ENCODE measurements around the gene CSNK1D.

DNA sequence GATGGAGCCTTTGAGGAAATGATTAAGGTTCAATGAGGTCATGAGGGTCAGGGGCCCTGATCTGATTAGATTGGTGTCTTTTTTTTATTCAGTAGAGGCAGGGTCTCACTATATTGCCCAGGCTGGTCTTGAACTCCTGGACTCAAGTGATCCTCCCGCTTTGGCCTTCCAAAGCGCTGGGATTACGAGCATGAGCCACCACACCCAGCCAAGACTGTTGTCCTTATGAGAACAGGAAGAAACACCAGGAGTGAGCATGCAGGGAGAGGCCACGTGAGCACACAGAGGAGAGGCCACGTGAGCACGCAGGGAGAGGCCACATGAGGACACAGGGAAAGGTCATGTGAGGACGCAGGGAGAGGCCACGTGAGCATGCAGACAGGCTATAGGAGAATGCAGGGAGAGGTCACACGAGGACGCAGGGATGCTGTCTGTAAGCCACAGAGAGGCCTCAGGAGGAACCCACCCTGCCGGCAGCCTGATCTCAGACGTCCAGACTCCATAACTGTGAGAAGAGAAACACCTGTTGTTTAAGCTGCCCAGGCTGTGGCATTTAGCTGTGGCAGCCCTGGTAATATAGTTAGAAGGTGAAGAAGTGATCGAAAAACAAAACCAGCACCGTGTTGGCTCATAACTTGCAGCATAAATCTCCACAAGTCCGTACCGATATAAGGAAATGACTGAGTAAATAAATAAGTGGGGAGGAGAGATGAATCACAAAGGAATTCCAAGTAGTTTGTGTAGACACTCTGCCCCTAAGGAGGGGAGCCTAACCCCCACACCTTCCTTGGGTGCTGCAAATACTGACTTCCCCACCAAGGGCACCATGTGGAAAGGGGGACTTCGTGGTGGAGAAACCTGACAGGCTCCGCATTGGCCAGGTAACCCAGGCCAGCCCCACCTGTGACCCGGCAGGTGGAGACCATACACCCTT is 14.6 kb upstream of the CSNK1D start:
- TF ChIP-seq CTCF (IDR thresholded peaks at IDR 0.05) (no peak), POLR2A (IDR thresholded peaks at IDR 0.05) (no peak)
